ENCODE results near the gene NKAPD1.

- TF ChIP-seq CEBPB (IDR thresholded peaks at IDR 0.05; ENCODE audit: low read depth, low read length), result no peak
- TF ChIP-seq BHLHE40 (IDR thresholded peaks at IDR 0.05; ENCODE audit: low read depth, low read length), result no peak
- TF ChIP-seq, protein P1, sequence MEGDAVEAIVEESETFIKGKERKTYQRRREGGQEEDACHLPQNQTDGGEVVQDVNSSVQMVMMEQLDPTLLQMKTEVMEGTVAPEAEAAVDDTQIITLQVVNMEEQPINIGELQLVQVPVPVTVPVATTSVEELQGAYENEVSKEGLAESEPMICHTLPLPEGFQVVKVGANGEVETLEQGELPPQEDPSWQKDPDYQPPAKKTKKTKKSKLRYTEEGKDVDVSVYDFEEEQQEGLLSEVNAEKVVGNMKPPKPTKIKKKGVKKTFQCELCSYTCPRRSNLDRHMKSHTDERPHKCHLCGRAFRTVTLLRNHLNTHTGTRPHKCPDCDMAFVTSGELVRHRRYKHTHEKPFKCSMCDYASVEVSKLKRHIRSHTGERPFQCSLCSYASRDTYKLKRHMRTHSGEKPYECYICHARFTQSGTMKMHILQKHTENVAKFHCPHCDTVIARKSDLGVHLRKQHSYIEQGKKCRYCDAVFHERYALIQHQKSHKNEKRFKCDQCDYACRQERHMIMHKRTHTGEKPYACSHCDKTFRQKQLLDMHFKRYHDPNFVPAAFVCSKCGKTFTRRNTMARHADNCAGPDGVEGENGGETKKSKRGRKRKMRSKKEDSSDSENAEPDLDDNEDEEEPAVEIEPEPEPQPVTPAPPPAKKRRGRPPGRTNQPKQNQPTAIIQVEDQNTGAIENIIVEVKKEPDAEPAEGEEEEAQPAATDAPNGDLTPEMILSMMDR (conservative IDR thresholded peaks at IDR 0.05; ENCODE audit: low read depth, low read length), result no peak
- no peak for TF ChIP-seq MAFK (IDR thresholded peaks at IDR 0.05; ENCODE audit: low read depth, low read length)
- TF ChIP-seq, protein P2, sequence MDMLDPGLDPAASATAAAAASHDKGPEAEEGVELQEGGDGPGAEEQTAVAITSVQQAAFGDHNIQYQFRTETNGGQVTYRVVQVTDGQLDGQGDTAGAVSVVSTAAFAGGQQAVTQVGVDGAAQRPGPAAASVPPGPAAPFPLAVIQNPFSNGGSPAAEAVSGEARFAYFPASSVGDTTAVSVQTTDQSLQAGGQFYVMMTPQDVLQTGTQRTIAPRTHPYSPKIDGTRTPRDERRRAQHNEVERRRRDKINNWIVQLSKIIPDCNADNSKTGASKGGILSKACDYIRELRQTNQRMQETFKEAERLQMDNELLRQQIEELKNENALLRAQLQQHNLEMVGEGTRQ (IDR thresholded peaks at IDR 0.05; ENCODE audit: low read depth, low read length), result no peak
- TF ChIP-seq RCOR1 (IDR thresholded peaks at IDR 0.05; ENCODE audit: insufficient replicate concordance, low read length), result no peak
- TF ChIP-seq POLR2A (IDR thresholded peaks at IDR 0.05; ENCODE audit: low read depth, low read length), result no peak
- TF ChIP-seq RFX5 (IDR thresholded peaks at IDR 0.05; ENCODE audit: low read depth, low read length), result no peak
- TF ChIP-seq, protein P3, sequence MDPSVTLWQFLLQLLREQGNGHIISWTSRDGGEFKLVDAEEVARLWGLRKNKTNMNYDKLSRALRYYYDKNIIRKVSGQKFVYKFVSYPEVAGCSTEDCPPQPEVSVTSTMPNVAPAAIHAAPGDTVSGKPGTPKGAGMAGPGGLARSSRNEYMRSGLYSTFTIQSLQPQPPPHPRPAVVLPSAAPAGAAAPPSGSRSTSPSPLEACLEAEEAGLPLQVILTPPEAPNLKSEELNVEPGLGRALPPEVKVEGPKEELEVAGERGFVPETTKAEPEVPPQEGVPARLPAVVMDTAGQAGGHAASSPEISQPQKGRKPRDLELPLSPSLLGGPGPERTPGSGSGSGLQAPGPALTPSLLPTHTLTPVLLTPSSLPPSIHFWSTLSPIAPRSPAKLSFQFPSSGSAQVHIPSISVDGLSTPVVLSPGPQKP (IDR thresholded peaks at IDR 0.05; ENCODE audit: borderline replicate concordance, low read depth, low read length), result no peak
- no peak for TF ChIP-seq CHD1 (IDR thresholded peaks at IDR 0.05; ENCODE audit: low read depth, low read length)
Observed at GRCh38 chr11:112050721-112051120, 23.4 kb upstream of the NKAPD1 start.

All from IMR-90 (cell line).